ENCODE measurements around the gene INTS2.

DNA sequence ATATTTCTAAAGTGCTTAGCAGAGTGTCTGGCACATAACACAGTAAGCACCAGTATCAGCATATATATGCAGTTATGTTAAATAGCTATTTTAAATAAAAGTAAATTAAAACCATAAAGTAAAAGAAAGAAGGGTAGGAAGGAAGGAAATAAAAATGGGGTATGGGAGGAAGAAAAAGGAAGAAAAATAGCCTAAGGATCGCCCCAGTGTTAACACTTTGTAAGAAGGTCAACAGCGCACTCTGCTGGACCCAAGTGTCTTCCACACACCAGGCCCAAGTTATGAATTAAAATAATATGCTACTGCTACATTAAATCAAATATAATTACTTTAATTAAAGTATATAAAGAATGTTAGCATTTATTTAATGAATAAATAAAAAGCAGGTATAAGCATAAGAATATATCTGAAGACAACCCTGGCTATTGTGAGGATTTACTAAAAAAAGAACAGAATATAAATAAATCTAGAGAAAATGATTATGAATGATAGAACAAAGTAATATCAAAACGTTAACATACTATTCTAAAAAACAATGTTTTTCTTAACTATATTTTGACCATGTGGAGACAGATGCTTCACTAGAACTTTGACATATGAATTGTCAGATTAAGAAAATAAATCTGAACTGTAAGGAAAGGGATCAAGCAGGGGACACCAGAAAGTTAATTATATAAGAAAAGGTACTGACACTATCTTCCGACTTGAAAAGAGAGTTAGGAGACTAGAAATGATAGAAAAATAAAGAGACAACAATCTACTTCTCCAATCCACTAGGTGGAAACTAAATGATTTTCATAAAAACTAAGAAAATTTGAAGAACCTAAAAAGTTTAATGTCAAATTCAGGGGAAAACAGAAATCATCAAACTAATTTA is 90.4 kb downstream of the INTS2 start:
- no peak for TF ChIP-seq POLR2A (IDR thresholded peaks at IDR 0.05)
- TF ChIP-seq, protein P1, sequence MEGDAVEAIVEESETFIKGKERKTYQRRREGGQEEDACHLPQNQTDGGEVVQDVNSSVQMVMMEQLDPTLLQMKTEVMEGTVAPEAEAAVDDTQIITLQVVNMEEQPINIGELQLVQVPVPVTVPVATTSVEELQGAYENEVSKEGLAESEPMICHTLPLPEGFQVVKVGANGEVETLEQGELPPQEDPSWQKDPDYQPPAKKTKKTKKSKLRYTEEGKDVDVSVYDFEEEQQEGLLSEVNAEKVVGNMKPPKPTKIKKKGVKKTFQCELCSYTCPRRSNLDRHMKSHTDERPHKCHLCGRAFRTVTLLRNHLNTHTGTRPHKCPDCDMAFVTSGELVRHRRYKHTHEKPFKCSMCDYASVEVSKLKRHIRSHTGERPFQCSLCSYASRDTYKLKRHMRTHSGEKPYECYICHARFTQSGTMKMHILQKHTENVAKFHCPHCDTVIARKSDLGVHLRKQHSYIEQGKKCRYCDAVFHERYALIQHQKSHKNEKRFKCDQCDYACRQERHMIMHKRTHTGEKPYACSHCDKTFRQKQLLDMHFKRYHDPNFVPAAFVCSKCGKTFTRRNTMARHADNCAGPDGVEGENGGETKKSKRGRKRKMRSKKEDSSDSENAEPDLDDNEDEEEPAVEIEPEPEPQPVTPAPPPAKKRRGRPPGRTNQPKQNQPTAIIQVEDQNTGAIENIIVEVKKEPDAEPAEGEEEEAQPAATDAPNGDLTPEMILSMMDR (IDR thresholded peaks at IDR 0.05): peak; percentile 14 to 38 (median 20)
